PFSK-1 (cell line): ENCODE measurements around the gene GTF2A1.

Experiments
- FOXP2 ChIP-seq: optimal IDR thresholded peaks from 2 replicates; pipeline ENCODE3; 2011; ENCODE audit warnings: borderline replicate concordance, control low read depth, inconsistent platforms; ENCODE audit not compliant: insufficient read depth; ENCODE audit errors: extremely low read length, extremely low read depth
- POLR2AphosphoS5 ChIP-seq: IDR thresholded peaks from 2 replicates; pipeline ENCODE4 v1.6.1; 2012; ENCODE audit warnings: low read depth, mild to moderate bottlenecking, control low read depth, low read length, moderate library complexity
- SIN3A ChIP-seq: IDR thresholded peaks from 2 replicates; pipeline ENCODE4 v1.6.1; 2012; ENCODE audit warnings: mild to moderate bottlenecking, low read length, moderate library complexity, borderline replicate concordance; ENCODE audit not compliant: insufficient read depth
- TAF1 ChIP-seq: IDR thresholded peaks from 2 replicates; pipeline ENCODE4 v1.6.1; 2012; ENCODE audit warnings: low read length, control low read depth, borderline replicate concordance; ENCODE audit not compliant: insufficient read depth
- TF ChIP-seq, protein P1 (sequence below), 2 experiments: IDR thresholded peaks; 2 replicates each; pipeline versions ENCODE4 v1.6.1 to v1.8.0; 2011 to 2012; ENCODE audit warnings: low read depth in 2 of 2, low read length in 2 of 2, control low read depth in 1 of 2, inconsistent platforms in 1 of 2, mild to moderate bottlenecking in 1 of 2, moderate library complexity in 1 of 2; ENCODE audit not compliant: insufficient read depth in 1 of 2

The GTF2A1 gene

DNA sequence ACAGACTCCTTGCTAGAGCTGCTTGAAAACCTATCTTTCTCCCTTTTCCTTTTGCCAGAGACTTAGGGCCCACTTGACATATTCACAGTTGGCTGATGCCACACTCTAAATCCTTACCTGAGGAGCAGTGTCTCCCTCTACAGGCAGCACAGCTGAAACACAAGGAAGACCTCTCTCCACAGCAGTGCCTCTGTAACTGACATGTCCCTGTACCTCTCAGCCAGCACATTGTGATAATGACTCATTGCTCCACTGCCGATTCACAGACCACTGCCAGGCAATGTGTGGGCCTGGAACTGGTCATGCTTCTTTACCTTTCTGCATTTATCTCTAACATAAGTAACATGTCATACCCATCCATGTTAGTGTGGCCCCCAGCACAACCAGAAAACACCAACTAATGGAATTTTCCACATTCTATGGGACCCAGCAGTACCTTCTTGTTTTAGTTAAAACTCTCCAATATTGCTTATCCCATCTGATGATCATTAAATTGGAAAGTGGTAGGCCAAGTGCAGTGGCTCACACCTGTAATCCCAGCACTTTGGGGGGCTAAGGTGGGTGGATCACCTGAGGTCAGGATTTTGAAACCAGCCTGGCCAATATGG, 56.5 kb downstream of the GTF2A1 start:
- TF ChIP-seq POLR2AphosphoS5, result no peak
- no peak for TF ChIP-seq SIN3A
- TF ChIP-seq TAF1, result no peak

DNA sequence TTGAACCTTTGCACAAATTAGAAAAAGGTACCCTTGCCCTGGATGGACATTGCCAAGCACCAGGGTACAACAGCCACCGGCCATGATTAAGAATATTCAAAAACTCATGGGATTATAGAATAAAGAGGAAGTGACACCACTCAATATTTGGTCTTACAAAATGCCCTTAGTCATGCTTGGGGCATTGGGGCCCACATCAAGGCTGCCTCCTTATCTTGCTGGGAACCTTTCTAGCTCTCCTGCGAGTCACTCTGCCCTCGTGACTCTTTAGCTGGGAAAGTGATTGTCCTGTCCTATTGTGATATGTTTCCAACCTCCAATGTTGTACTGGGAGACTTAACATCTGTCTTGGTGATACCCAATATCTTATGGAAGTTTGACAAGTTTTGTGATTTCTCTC, 57.8 kb downstream of the GTF2A1 start:
- TF ChIP-seq FOXP2 (no peak), POLR2AphosphoS5 (no peak), TAF1 (no peak), SIN3A (no peak)
- TF ChIP-seq, protein P1, sequence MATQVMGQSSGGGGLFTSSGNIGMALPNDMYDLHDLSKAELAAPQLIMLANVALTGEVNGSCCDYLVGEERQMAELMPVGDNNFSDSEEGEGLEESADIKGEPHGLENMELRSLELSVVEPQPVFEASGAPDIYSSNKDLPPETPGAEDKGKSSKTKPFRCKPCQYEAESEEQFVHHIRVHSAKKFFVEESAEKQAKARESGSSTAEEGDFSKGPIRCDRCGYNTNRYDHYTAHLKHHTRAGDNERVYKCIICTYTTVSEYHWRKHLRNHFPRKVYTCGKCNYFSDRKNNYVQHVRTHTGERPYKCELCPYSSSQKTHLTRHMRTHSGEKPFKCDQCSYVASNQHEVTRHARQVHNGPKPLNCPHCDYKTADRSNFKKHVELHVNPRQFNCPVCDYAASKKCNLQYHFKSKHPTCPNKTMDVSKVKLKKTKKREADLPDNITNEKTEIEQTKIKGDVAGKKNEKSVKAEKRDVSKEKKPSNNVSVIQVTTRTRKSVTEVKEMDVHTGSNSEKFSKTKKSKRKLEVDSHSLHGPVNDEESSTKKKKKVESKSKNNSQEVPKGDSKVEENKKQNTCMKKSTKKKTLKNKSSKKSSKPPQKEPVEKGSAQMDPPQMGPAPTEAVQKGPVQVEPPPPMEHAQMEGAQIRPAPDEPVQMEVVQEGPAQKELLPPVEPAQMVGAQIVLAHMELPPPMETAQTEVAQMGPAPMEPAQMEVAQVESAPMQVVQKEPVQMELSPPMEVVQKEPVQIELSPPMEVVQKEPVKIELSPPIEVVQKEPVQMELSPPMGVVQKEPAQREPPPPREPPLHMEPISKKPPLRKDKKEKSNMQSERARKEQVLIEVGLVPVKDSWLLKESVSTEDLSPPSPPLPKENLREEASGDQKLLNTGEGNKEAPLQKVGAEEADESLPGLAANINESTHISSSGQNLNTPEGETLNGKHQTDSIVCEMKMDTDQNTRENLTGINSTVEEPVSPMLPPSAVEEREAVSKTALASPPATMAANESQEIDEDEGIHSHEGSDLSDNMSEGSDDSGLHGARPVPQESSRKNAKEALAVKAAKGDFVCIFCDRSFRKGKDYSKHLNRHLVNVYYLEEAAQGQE (IDR thresholded peaks at IDR 0.05; ENCODE audit: insufficient read depth in 1 of 2, low read depth in 2 of 2, low read length in 2 of 2), result no peak

GRCh38 chr14:81161749-81162148, 59.0 kb downstream of the GTF2A1 start:
- TF ChIP-seq FOXP2, result no peak
- no peak for TF ChIP-seq TAF1
- TF ChIP-seq POLR2AphosphoS5, result no peak
- TF ChIP-seq SIN3A, result no peak
- TF ChIP-seq, protein P1 (IDR thresholded peaks at IDR 0.05; ENCODE audit: insufficient read depth in 1 of 2, low read depth in 2 of 2, low read length in 2 of 2), result no peak

DNA sequence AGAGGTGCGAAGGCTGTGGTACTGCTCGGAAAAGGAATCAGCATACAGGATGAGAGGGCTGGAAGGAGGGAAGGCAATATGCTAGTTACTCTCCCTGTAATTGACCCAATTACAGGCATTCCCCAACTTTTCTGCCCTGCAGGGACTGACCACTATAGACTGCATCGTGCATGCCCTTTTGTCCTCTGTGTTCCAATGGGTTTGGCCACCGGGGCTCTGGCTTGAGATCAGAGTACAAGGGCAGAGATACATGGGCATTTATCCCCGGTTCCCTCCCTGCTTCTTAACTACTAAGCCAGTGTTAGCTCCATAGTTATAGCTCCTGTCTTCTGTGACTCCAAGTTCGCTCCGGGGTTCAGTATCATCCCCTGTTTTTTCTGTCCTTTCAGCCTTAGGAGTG, 59.7 kb downstream of the GTF2A1 start:
- no peak for TF ChIP-seq FOXP2
- TF ChIP-seq SIN3A, result no peak

GRCh38 chr14:81157431-81157830, 63.3 kb downstream of the GTF2A1 start:
- TF ChIP-seq POLR2AphosphoS5, result no peak
- TF ChIP-seq FOXP2, result no peak
- TF ChIP-seq SIN3A, result no peak
- TF ChIP-seq TAF1, result no peak

DNA sequence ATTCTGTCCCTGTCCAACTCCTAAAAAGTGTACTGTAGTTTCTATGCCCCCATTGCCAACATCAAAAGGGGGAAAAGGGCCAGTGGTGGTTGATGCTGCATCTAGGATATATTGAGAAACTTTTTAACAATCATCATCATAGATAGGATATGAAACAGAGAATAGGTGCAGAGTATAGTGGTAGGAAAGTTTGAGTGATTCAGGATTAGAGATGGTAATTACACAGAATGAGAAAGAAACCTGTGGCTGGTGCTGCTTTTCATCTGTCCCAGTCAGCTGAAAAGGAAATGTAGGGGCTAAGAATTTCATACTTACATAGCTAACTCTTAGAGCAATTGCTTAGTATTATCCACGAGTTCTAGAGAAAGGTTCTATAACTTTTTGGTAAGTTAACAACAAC, 67.6 kb downstream of the GTF2A1 start:
- TF ChIP-seq, protein P1 (IDR thresholded peaks at IDR 0.05; ENCODE audit: insufficient read depth in 1 of 2, low read depth in 2 of 2, low read length in 2 of 2), result no peak
- TF ChIP-seq TAF1 (no peak), SIN3A (no peak), POLR2AphosphoS5 (no peak), FOXP2 (no peak)

DNA sequence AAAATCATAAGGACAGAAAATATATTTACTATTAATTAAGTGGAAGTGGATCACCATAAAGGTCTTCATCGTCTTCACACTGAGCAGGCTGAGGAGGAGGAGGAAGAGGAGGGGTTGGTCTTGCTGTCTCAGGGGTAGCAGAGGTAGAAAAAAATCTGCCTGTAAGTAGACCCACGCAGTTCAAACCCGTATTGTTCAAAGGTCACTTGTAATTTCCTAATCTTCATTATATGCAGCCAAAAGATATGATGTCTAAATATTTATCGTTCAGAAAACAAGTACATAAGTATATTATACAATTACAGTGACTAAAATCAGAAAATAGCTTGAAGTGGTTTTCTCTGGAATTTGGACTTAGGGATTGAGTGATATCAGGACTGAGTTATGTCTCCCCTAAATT, 72.1 kb downstream of the GTF2A1 start:
- TF ChIP-seq, protein P1 (IDR thresholded peaks at IDR 0.05; ENCODE audit: insufficient read depth in 1 of 2, low read depth in 2 of 2, low read length in 2 of 2), result no peak
- no peak for TF ChIP-seq TAF1
- no peak for TF ChIP-seq SIN3A
- no peak for TF ChIP-seq POLR2AphosphoS5
- no peak for TF ChIP-seq FOXP2
